Measurements from ENCODE around the gene LMO7.
A peak's percentile ranks its signal among the peaks of the same experiment; 100 is the strongest.

Gene LMO7

DNA sequence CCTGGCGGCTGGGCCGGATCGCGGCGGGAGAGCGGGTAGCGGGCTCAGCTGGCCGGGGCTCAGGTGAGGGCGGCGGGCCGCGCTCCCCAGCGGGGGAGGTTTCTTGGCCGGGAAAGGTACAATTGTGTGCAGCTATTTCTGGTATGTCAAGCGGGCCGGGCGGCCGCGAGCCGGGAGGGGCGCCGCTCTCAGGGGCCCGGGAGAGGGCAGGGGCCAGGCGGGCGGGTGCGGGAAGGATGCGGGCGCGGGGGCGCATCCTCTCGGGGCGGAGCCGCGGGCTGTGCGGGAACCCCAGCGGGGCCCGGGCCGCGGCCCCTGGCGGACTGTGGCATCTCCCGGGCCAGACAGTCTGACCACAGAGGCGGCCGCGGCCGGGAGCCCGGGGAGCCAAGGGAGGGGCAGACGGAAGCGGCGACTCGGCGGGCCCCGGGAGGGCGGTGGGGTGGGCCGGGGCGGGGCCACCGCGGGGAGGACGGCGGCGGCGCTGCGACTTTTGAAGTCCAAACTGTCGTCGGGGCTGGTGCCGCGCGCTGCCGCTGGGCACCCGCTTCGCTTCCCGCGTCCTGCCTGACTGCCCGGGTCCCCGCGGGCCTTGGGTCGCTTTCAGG, at the start of gene LMO7:
Gene LMO7, plus strand, starts transcription at position 503 of the 608 bp plus-strand sequence. CDS start 328 bp downstream, outside the sequence.
- DNase-seq, result peak; percentile 10

DNA sequence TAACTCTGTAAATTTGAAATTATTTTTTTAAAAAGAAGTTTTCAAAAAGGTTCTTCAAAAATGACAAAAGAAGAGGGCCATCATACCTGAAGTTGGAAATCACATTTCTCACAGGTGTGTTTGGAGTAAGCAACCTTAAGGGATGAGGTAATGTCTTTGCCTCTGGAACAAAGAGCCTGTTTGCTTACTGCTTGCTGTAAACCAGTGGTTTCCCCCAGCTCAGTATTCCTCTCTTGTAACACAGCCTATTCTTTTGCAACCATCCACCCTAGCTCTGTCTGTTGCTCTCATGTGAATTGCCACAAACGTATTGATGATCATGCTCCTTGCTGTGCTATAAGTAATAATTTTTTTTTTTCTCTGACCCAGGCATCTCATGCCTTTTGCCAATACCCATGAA, 48.5 kb upstream of the LMO7 start:
- no peak for DNase-seq

DNA sequence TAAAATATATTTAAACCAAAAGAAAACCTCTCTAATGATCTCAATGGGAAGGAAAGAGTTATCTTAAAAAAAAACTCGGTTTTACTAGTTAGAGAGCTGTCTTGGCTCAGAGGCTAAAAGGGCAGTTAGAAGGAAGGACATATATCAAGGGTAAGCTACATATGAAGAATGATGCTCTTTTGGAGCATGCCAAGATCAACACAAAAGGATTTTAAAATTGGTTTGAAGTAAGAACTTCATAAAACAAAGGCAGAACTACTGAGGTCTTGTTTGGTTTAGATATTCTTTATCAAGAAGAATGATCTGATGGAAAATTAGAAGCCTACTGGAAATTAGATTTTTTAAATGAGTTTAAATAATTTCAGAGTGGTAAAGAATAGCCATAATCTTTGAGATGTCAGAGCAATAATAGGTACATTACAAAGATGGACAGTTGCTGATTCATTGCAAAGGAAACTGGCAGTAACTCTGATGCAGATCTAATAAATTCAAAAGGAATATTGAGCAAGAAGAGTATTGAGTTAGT, 39.4 kb upstream of the LMO7 start:
- DNase-seq, result no peak

GRCh38 chr13:75600371-75600770, 35.8 kb upstream of the LMO7 start:
- no peak for DNase-seq

DNA sequence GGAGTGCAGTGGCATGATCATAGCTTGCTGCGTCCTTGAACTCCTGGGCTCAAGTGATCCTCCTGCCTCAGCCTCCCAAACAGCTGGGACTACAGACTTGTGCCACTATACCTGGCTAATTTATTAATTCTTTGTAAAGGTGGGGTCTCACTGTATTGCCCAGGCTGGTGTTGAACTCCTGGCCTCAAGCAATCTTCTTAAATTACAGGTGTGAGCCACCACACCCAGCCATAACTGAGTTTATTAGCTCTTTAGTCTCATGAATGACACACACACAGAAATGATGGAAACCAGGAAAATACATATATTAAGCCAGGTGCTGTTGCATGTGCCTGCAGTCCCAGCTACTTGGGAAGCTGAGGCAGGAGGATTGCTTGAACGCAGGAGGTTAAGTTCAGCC, 33.1 kb upstream of the LMO7 start:
- DNase-seq, result no peak

DNA sequence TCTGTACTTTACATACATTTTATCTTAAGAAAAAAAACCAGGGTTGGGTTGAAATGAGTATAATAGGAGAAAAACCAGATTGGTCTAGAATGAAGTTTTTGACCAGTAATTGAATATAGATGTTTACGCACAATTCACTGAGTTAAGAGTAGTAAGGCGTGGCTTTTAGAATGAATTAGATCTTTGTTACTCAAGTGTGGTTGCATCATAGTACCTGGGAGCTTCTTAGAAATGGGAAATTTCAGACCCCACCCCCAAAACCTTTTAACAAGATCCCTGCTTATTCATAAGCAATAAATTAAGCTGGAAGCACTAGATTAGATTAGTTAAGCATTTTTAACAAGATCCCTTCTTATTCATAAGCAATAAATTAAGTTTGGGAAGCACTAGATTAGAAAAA, 28.7 kb upstream of the LMO7 start:
- no peak for DNase-seq

GRCh38 chr13:75610466-75610865, 25.7 kb upstream of the LMO7 start:
- DNase-seq, result no peak

GRCh38 chr13:75612354-75612753, 23.8 kb upstream of the LMO7 start:
- no peak for DNase-seq

GRCh38 chr13:75617230-75617629, 18.9 kb upstream of the LMO7 start:
- no peak for DNase-seq

GRCh38 chr13:75618308-75618707, 17.8 kb upstream of the LMO7 start:
- DNase-seq, result no peak

DNA sequence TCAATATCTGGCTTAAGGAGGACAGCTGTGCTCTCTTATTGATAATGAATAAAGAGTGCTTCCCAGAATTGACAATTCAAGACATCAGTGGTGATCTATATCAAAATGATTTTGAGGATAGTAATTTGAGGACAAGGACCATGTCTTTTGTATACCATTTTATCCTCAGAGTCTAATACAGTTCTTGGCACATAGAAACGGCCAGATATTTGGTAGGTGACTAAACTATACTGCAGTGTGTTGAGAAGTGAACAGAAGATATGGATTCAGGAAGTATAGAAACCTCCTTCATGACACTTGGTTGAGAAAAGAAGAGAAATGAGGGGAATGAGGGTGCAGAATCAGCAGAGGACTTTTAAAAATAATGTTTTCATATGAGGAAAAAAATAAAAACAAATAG, 16.1 kb upstream of the LMO7 start:
- DNase-seq, result no peak

DNA sequence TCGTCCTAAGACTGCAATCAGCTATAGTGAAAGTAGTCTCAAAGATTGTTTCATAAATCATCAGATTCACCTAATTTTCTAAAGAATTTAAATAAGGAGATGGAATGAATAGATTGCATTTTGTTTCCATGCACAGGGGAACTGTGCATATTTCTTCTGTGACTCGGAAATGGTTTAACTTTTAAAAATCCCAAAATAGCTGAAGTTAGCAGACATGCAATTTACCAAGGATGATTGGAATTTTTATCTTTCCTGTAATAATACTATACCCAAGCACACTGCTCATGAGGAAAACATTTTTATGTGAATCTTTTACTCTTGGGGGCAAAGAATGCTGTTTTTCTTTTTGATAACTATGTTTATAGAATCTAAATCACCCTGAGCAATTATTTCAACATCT, 15.0 kb upstream of the LMO7 start:
- DNase-seq, result no peak

DNA sequence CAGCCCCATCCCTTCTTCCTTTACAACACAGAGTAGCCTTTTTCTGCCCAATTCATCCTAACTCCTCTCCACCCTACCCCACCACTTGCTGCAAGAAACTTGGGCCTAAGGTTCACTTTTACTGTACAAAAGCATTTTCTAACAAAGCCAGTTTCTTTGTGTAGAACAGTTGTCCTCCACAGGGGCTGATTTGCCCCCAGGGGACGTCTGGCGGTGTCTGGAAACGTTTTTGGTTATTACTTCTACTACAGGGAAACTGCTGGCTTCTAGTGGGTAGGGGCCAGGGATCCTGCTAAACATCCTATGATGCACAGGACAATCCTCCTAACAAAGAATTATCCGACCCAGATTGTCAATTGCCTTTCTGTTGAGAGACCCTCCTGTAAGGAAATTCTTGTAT, 7.3 kb upstream of the LMO7 start:
- DNase-seq, result no peak

DNA sequence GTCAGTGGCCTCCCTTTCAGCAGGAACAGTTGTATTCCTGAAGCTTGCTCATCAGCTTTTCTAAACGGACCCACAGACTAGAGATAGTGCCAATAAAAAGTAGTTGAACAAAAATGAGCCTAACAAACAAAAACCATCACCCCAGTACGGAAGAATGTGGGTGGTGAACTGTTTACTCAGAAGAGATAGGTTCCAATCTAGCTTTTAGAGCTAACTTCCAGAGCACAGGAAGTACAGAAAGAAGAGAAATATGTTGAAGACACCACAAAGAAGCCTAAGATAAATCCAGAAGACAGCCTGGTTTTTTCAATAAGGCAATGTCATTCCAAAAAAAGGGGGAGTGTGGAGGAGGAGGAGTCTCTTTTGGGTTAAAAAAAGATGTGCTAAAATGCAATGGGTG, 2.8 kb upstream of the LMO7 start:
- no peak for DNase-seq

GRCh38 chr13:75635101-75635827, 866 bp upstream of the LMO7 start:
- DNase-seq, result no peak

- DNase-seq, result peak; percentile 23
These were observed 478 bp downstream of the LMO7 start for GRCh38 chr13:75636436-75637180.

DNA sequence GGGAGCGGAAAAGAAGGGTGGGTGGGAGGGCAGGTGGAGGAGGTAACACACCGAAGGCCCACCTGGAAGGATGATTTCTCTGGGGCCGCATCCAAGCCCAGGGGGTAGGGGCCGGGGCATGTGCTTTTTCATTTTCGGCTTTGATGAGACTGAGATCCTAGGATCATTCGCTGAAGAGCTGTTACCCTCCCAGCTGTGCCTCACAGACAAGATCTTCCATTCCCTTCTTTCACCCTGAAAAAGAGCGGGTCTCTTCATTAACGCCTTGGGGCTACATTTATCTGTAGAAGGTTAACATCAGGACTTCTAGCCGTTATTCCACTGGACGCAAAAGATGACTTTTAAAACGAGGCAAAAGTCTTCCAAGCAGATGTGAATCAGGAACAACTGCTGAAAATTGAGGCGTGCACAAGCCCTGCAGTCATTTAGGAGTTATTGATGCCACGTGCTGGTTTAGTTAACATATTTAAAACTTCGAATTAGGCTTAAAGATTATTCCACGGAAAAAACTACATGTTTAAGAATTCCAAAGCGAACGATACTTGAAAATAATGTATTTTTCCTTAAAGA, 1.1 kb downstream of the LMO7 start:
- DNase-seq, result no peak

- DNase-seq, result no peak
These were observed 3.3 kb downstream of the LMO7 start for GRCh38 chr13:75639454-75639853.

DNA sequence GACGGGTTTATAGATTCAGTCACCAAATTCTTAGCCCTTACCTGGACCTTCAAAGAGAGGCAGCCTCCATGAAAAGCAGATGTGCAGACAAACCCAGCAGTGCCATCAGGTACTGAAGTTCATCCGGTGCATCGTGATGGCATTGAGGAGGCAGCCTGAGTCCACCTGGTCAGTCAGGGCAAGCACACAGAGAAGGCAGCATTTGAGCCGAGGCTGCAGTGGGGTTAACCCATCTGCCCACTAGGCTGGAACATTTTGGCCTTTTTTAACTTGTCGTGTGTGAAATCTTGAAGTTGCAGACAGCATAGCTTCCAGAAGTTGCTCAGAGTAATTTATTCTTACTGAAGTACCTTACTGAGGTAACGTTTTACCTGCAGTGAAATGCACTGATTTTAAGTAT, 4.9 kb downstream of the LMO7 start:
- no peak for DNase-seq

DNA sequence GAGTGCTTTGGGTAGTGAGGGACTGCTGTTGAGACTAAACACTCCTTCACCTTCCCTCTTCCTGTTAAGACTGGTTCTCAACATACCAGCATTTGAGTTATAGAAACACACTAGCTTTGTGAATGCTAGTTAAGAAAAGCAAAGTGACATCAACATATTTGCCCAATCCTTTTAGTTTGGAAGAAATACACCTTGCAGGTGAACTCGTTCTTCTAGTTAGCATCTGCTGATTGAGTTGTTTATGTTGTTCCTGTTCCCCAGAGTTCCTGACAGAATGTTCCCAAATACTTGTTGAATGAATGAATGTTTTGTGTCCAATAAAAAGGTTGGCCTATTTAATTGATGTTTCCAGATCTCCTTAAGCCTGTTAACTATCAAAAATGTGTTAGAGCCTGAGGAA, 7.1 kb downstream of the LMO7 start:
- DNase-seq, result no peak

GRCh38 chr13:75643693-75644092, 7.6 kb downstream of the LMO7 start:
- DNase-seq, result no peak

DNA sequence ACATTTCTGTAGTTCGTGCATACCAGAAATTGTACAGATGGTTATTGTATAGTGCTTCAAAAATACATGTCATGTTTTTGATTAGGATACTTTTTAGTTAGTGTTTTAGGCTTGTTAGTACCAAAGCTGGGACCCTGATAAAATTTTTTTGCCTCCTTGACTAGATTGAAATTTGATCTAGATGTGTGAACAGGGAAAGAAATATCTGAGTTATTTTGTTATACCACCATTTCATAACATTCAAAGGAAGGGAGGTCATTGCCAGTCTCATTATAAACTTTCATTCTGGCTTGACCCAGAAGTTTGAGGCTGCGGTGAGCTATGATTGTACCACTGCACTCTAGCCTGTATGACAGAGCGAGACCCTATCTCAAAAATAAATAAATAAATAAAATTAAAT, 9.0 kb downstream of the LMO7 start:
- no peak for DNase-seq

- DNase-seq, result no peak
These were observed 11.1 kb downstream of the LMO7 start for GRCh38 chr13:75647126-75647784.
